Activated CD4-positive, alpha-beta T cell treated with anti-CD3 and anti-CD28 coated beads, Interleukin-2, amount 10 ng/mL, durations not matched to agents 24 days and 14 days (primary cell): ENCODE measurements around the gene OPRL1. TPM values are rescaled to one million over a fixed set of nuclear protein-coding genes. Genes with fewer than 3 reads are reported as not detected.

ENCODE experiments used
- DNase-seq: peaks from one replicate; pipeline ENCODE4 v3.0.0; 2022
- H3K27ac Mint-ChIP-seq: one replicate; pipeline ENCODE4 v1.8.0; 2022; ENCODE audit warnings: mild to moderate bottlenecking, mixed read lengths
- H3K27me3 Mint-ChIP-seq: one replicate; pipeline ENCODE4 v1.8.0; 2022; ENCODE audit warnings: mixed read lengths
- H3K36me3 Mint-ChIP-seq: one replicate; pipeline ENCODE4 v1.8.0; 2022; ENCODE audit warnings: low read depth, mild to moderate bottlenecking, mixed read lengths
- H3K4me1 Mint-ChIP-seq: one replicate; pipeline ENCODE4 v1.8.0; 2021; ENCODE audit warnings: mixed read lengths
- H3K4me3 Mint-ChIP-seq: one replicate; pipeline ENCODE4 v1.8.0; 2022; ENCODE audit warnings: mild to moderate bottlenecking, moderate library complexity, mixed read lengths
- H3K9me3 Mint-ChIP-seq: one replicate; pipeline ENCODE4 v1.8.0; 2021; ENCODE audit warnings: mixed read lengths
- intact Hi-C: fragments of 100-400 bp; cut with micrococcal nuclease; formaldehyde crosslinking; loops from one replicate; pipeline ENCODE4 v1.15.1; 2023
- total RNA-seq: library from RNA; stranded (reverse); gene quantifications from 2 replicates; pipeline ENCODE4 v1.2.3, GENCODE V29; 2022

OPRL1 gene
- total RNA-seq, 1 donor from 2014 or later = 0.23 TPM

- H3K27ac Mint-ChIP-seq = peak overlapping the region; percentile 41
- intact Hi-C loops = loop anchor here (10.0 kb wide), 2 partner anchors 203 to 443 kb away; partner anchors contain the start of genes ABHD16B, GMEB2 and TPD52L2
- no peaks in the 10 kb centered on the region for H3K9me3 Mint-ChIP-seq
- H3K27me3 Mint-ChIP-seq = no peaks in the 10 kb centered on the region
- H3K4me3 Mint-ChIP-seq = peak overlapping the region; percentile 76
- peaks cover 11% of the 10 kb centered on the region for H3K36me3 Mint-ChIP-seq
- H3K4me1 Mint-ChIP-seq = peaks cover 41% of the 10 kb centered on the region
- DNase-seq = no peak
Measured at GRCh38 chr20:64067733-64068307, 12.1 kb upstream of the OPRL1 start.

- intact Hi-C loops = loop anchor here (10.0 kb wide), 2 partner anchors 204 to 444 kb away; partner anchors contain the start of genes ABHD16B, GMEB2 and TPD52L2
- no peak for DNase-seq
- peaks cover 40% of the 10 kb centered on the region for H3K4me1 Mint-ChIP-seq
- peak overlapping the region; percentile 15 for H3K27ac Mint-ChIP-seq
- peaks cover 13% of the 10 kb centered on the region for H3K36me3 Mint-ChIP-seq
- no peaks in the 10 kb centered on the region for H3K9me3 Mint-ChIP-seq
- no peaks in the 10 kb centered on the region for H3K27me3 Mint-ChIP-seq
- H3K4me3 Mint-ChIP-seq = peak overlapping the region; percentile 34
Measured at GRCh38 chr20:64068386-64069208, 11.3 kb upstream of the OPRL1 start.

- H3K4me1 Mint-ChIP-seq = peaks cover 34% of the 10 kb centered on the region
- peaks cover 13% of the 10 kb centered on the region for H3K36me3 Mint-ChIP-seq
Measured at GRCh38 chr20:64069209-64069613, 10.7 kb upstream of the OPRL1 start.

GRCh38 chr20:64069614-64070243 lies 10.2 kb upstream of the OPRL1 start:
- intact Hi-C loops = loop anchor here (10.0 kb wide), 2 partner anchors 205 to 445 kb away; partner anchors contain the start of genes ABHD16B, GMEB2 and TPD52L2
- H3K9me3 Mint-ChIP-seq = no peaks in the 10 kb centered on the region
- peak; percentile 81 for DNase-seq
- peaks cover 29% of the 10 kb centered on the region for H3K4me1 Mint-ChIP-seq
- peaks cover 13% of the 10 kb centered on the region for H3K36me3 Mint-ChIP-seq
- no peak overlapping the region for H3K4me3 Mint-ChIP-seq
- no peaks in the 10 kb centered on the region for H3K27me3 Mint-ChIP-seq
- no peak overlapping the region for H3K27ac Mint-ChIP-seq

More at GRCh38 chr20:64069209-64069613, 10.7 kb upstream of the OPRL1 start:
- H3K4me3 Mint-ChIP-seq = no peak overlapping the region
- no peak for DNase-seq
- no peaks in the 10 kb centered on the region for H3K27me3 Mint-ChIP-seq
- no peak overlapping the region for H3K27ac Mint-ChIP-seq
- intact Hi-C loops = loop anchor here (10.0 kb wide), 2 partner anchors 204 to 444 kb away; partner anchors contain the start of genes ABHD16B, GMEB2 and TPD52L2
- H3K9me3 Mint-ChIP-seq = no peaks in the 10 kb centered on the region

- H3K4me1 Mint-ChIP-seq = peaks cover 25% of the 10 kb centered on the region
- H3K27me3 Mint-ChIP-seq = no peaks in the 10 kb centered on the region
- no peak for DNase-seq
- peaks cover 14% of the 10 kb centered on the region for H3K36me3 Mint-ChIP-seq
- no peak overlapping the region for H3K4me3 Mint-ChIP-seq
- intact Hi-C loops = no loop called here
- H3K27ac Mint-ChIP-seq = no peak overlapping the region
- no peaks in the 10 kb centered on the region for H3K9me3 Mint-ChIP-seq
Measured at GRCh38 chr20:64070244-64070993, 9.5 kb upstream of the OPRL1 start.

GRCh38 chr20:64071341-64072332 lies 8.2 kb upstream of the OPRL1 start:
- no peak overlapping the region for H3K27ac Mint-ChIP-seq

GRCh38 chr20:64072498-64073063 lies 7.3 kb upstream of the OPRL1 start:
- intact Hi-C loops = no loop called here
- Mint-ChIP-seq H3K36me3 (peaks cover 18% of the 10 kb centered on the region), H3K9me3 (no peaks in the 10 kb centered on the region), H3K27ac (peak overlapping the region; percentile 58), H3K27me3 (no peaks in the 10 kb centered on the region), H3K4me1 (peaks cover 7% of the 10 kb centered on the region), H3K4me3 (no peak overlapping the region)
- DNase-seq = no peak

More at GRCh38 chr20:64071341-64072332, 8.2 kb upstream of the OPRL1 start:
- peaks cover 14% of the 10 kb centered on the region for H3K4me1 Mint-ChIP-seq
- no peaks in the 10 kb centered on the region for H3K9me3 Mint-ChIP-seq
- H3K4me3 Mint-ChIP-seq = no peak overlapping the region
- peaks cover 20% of the 10 kb centered on the region for H3K36me3 Mint-ChIP-seq
- H3K27me3 Mint-ChIP-seq = no peaks in the 10 kb centered on the region
- intact Hi-C loops = no loop called here
- DNase-seq = no peak

GRCh38 chr20:64073476-64074183 lies 6.3 kb upstream of the OPRL1 start:
- DNase-seq = no peak
- Mint-ChIP-seq H3K27ac (no peak overlapping the region), H3K36me3 (peaks cover 21% of the 10 kb centered on the region), H3K27me3 (no peaks in the 10 kb centered on the region), H3K4me1 (peaks cover 5% of the 10 kb centered on the region), H3K4me3 (no peak overlapping the region), H3K9me3 (no peaks in the 10 kb centered on the region)
- intact Hi-C loops = no loop called here

GRCh38 chr20:64074184-64074789 lies 5.6 kb upstream of the OPRL1 start:
- Mint-ChIP-seq H3K9me3 (no peaks in the 10 kb centered on the region), H3K27me3 (no peaks in the 10 kb centered on the region), H3K36me3 (peaks cover 23% of the 10 kb centered on the region), H3K27ac (no peak overlapping the region), H3K4me3 (no peak overlapping the region), H3K4me1 (peaks cover 8% of the 10 kb centered on the region)
- DNase-seq = no peak
- intact Hi-C loops = no loop called here

- intact Hi-C loops = loop anchor here (5.0 kb wide), 1 partner anchor 553 kb away; the partner anchor contains the start of gene PPDPF
- Mint-ChIP-seq H3K4me1 (peaks cover 8% of the 10 kb centered on the region), H3K27ac (peak overlapping the region; percentile 41), H3K36me3 (peaks cover 23% of the 10 kb centered on the region), H3K9me3 (no peaks in the 10 kb centered on the region), H3K4me3 (no peak overlapping the region), H3K27me3 (no peaks in the 10 kb centered on the region)
- no peak for DNase-seq
Measured at GRCh38 chr20:64074963-64075362, 4.9 kb upstream of the OPRL1 start.

- peaks cover 23% of the 10 kb centered on the region for H3K36me3 Mint-ChIP-seq
- H3K4me1 Mint-ChIP-seq = peaks cover 12% of the 10 kb centered on the region
- intact Hi-C loops = loop anchor here (5.0 kb wide), 1 partner anchor 553 kb away; the partner anchor contains the start of gene PPDPF
- no peak overlapping the region for H3K4me3 Mint-ChIP-seq
- no peaks in the 10 kb centered on the region for H3K9me3 Mint-ChIP-seq
- H3K27me3 Mint-ChIP-seq = no peaks in the 10 kb centered on the region
- H3K27ac Mint-ChIP-seq = peak overlapping the region; percentile 41
- DNase-seq = no peak
Measured at GRCh38 chr20:64075556-64075955, 4.3 kb upstream of the OPRL1 start.
